HepG2 (cell line): ENCODE measurements around the gene SLC25A5. TPM values are rescaled to one million over a fixed set of nuclear protein-coding genes. Genes with fewer than 3 reads are reported as not detected.
A peak's percentile ranks its signal among the peaks of the same experiment; 100 is the strongest.

Experiments
- CTCF ChIP-seq: sonication (generic); formaldehyde crosslinking; IDR thresholded peaks from 2 replicates; pipeline ENCODE4 v1.5.0; 2020; ENCODE audit warnings: mild to moderate bottlenecking, missing genetic modification reagents, moderate library complexity
- JUNB ChIP-seq: sonication (generic); formaldehyde crosslinking; IDR thresholded peaks from 2 replicates; pipeline ENCODE4 v1.8.0; 2022; ENCODE audit warnings: missing genetic modification reagents, mild to moderate bottlenecking, borderline replicate concordance
- KLF12 ChIP-seq: sonication (generic); formaldehyde crosslinking; IDR thresholded peaks from 2 replicates; pipeline ENCODE4 v1.4.0; 2020; ENCODE audit warnings: missing genetic modification reagents, borderline replicate concordance
- MED1 ChIP-seq: sonication (generic); formaldehyde crosslinking; IDR thresholded peaks from 2 replicates; pipeline ENCODE4 v1.4.0; 2020; ENCODE audit warnings: missing genetic modification reagents
- MLLT10 ChIP-seq: sonication (generic); formaldehyde crosslinking; IDR thresholded peaks from 2 replicates; pipeline ENCODE4 v1.4.0; 2020; ENCODE audit warnings: missing genetic modification reagents
- NONO ChIP-seq, 2 experiments: fragments of 450-650 bp in 1 of 2; sonication (generic) in 1 of 2; formaldehyde crosslinking in 1 of 2; IDR thresholded peaks in 1 of 2; conservative IDR thresholded peaks in 1 of 2; 2 replicates each; pipeline versions ENCODE4 v1.6.1 to v1.8.0; 2017 to 2022; ENCODE audit warnings: mild to moderate bottlenecking in 1 of 2, missing genetic modification reagents in 1 of 2, moderate library complexity in 1 of 2
- PHF8 ChIP-seq: sonication (generic); formaldehyde crosslinking; IDR thresholded peaks from 2 replicates; pipeline ENCODE4 v1.5.0; 2020; ENCODE audit warnings: missing genetic modification reagents
- RBM22 ChIP-seq: fragments of 200-400 bp; formaldehyde crosslinking; optimal IDR thresholded peaks from 2 replicates; pipeline ENCODE3; 2017; ENCODE audit warnings: mild to moderate bottlenecking, low read length, moderate library complexity
- RERE ChIP-seq: IDR thresholded peaks from 2 replicates; pipeline ENCODE4 v1.6.1; 2016; ENCODE audit warnings: low read depth, missing genetic modification reagents, missing compliant biosample characterization
- SIN3A ChIP-seq: IDR thresholded peaks from 2 replicates; pipeline ENCODE4 v1.6.1; 2011; ENCODE audit warnings: low read depth, mild to moderate bottlenecking, control low read depth, low read length, borderline replicate concordance
- ZFP37 ChIP-seq: sonication (generic); formaldehyde crosslinking; IDR thresholded peaks from 2 replicates; pipeline ENCODE4 v1.4.0; 2020; ENCODE audit warnings: missing genetic modification reagents, borderline replicate concordance
- ZNF282 ChIP-seq: fragments of 450-650 bp; IDR thresholded peaks from 2 replicates; pipeline ENCODE4 v1.6.1; 2018; ENCODE audit not compliant: partially characterized antibody
- ZNF572 ChIP-seq: sonication (generic); formaldehyde crosslinking; IDR thresholded peaks from 2 replicates; pipeline ENCODE4 v1.5.1; 2020; ENCODE audit warnings: mild to moderate bottlenecking, missing genetic modification reagents
- ZNF646 ChIP-seq: sonication (generic); formaldehyde crosslinking; IDR thresholded peaks from 2 replicates; pipeline ENCODE4 v1.9.0; 2021; ENCODE audit warnings: mild to moderate bottlenecking, missing genetic modification reagents
- polyA plus RNA-seq, 8 experiments: library from polyadenylated mRNA; depleted of rRNA in 3 of 8; stranded (reverse) in 7 of 8; unstranded in 1 of 8; fragments of >200 nt; fragmentation: Illumina TruSeq in 4 of 8; extraction: Trizol in 4 of 8; gene quantifications; 2 replicates each; pipeline versions ENCODE4 v1.2.1 to v1.2.3, GENCODE V29; 2011 to 2016; ENCODE audit warnings: low read depth in 4 of 8, missing spikeins in 1 of 8, mixed read lengths in 1 of 8; ENCODE audit not compliant: insufficient read depth in 1 of 8
- total RNA-seq, 5 experiments: library from RNA; depleted of rRNA; stranded (reverse); fragments of >200 nt; fragmentation: Illumina TruSeq; extraction: Trizol; gene quantifications; 2 replicates each; pipeline ENCODE4 v1.2.3, GENCODE V29; 2016; ENCODE audit warnings: low read depth in 1 of 5

The SLC25A5 gene
- total and polyA plus RNA-seq, 2 of the 13 experiments (the other 11 are each of a cell fraction or from before 2014, with no cell fraction given) = 300 to 402 TPM

GRCh38 chrX:119468551-119469312 is 488 bp downstream of the SLC25A5 start (continued):
- TF ChIP-seq ZNF646 (CRISPR knock-in tag) (no peak), ZNF282 (no peak), NONO (IDR thresholded peaks at IDR 0.05) (no peak), NONO (CRISPR knock-in tag; conservative IDR thresholded peaks at IDR 0.05) (no peak), RERE (CRISPR knock-in tag) (no peak), SIN3A (no peak; the same call in 1 of the 2 replicates), MED1 (CRISPR knock-in tag) (peak; percentile 29; the same call in 1 of the 2 replicates), JUNB (no peak), PHF8 (CRISPR knock-in tag) (peak; percentile 69), MLLT10 (CRISPR knock-in tag) (no peak), RBM22 (no peak), ZNF572 (CRISPR knock-in tag) (peak; percentile 38; the same call in 1 of the 2 replicates), ZFP37 (CRISPR knock-in tag) (no peak), CTCF (CRISPR knock-in tag) (peak; percentile 84), KLF12 (CRISPR knock-in tag) (no peak)
